Measurements from ENCODE around the gene E2F4.

DNA sequence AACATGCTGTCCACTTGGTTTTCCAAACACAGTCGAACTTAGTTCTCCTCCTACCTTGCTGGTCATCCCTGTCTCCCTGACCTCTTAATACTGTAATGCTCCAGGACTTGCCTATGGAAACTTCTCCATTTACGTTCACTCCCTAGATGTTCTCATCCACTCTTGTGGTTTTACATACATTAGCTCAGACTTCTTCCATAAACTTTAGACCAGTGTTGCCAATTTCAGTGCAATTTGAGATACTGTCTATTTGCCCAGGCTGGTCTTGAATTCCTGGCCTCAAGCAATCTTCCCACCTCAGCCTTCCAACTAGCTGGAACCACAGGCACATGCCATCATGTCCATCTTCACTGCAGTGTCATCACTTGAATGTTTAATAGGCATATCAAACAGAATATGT, 9.7 kb upstream of the E2F4 start:
- TF ChIP-seq, protein P1, sequence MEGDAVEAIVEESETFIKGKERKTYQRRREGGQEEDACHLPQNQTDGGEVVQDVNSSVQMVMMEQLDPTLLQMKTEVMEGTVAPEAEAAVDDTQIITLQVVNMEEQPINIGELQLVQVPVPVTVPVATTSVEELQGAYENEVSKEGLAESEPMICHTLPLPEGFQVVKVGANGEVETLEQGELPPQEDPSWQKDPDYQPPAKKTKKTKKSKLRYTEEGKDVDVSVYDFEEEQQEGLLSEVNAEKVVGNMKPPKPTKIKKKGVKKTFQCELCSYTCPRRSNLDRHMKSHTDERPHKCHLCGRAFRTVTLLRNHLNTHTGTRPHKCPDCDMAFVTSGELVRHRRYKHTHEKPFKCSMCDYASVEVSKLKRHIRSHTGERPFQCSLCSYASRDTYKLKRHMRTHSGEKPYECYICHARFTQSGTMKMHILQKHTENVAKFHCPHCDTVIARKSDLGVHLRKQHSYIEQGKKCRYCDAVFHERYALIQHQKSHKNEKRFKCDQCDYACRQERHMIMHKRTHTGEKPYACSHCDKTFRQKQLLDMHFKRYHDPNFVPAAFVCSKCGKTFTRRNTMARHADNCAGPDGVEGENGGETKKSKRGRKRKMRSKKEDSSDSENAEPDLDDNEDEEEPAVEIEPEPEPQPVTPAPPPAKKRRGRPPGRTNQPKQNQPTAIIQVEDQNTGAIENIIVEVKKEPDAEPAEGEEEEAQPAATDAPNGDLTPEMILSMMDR (IDR thresholded peaks at IDR 0.05; ENCODE audit: poor library complexity): no peak
- TF ChIP-seq EZH2 (IDR thresholded peaks at IDR 0.05; ENCODE audit: borderline replicate concordance) (no peak), EZH2phosphoT487 (IDR thresholded peaks at IDR 0.05; ENCODE audit: low read depth, severe bottlenecking, unreplicated experiment) (no peak)
